Cortex of kidney (tissue), 1 donor: ENCODE measurements around the gene TMC6.
"Not testable (repeated sequence)": the region's sequence is repeated elsewhere in the genome, so short reads cannot be mapped to it uniquely, and the experiment has no call there.

Experiments used
- DNase-seq: peaks from one replicate; lab custom pipeline; 2025; lab: John Stamatoyannopoulos, UW

The TMC6 gene, protein sequence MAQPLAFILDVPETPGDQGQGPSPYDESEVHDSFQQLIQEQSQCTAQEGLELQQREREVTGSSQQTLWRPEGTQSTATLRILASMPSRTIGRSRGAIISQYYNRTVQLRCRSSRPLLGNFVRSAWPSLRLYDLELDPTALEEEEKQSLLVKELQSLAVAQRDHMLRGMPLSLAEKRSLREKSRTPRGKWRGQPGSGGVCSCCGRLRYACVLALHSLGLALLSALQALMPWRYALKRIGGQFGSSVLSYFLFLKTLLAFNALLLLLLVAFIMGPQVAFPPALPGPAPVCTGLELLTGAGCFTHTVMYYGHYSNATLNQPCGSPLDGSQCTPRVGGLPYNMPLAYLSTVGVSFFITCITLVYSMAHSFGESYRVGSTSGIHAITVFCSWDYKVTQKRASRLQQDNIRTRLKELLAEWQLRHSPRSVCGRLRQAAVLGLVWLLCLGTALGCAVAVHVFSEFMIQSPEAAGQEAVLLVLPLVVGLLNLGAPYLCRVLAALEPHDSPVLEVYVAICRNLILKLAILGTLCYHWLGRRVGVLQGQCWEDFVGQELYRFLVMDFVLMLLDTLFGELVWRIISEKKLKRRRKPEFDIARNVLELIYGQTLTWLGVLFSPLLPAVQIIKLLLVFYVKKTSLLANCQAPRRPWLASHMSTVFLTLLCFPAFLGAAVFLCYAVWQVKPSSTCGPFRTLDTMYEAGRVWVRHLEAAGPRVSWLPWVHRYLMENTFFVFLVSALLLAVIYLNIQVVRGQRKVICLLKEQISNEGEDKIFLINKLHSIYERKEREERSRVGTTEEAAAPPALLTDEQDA

GRCh38 chr17:78128551-78129350 is at the start of gene TMC6:
TSS of gene TMC6 (minus strand) at chr17:78128755. CDS start at chr17:78126832, 1,923 bp downstream.
- DNase-seq = no peak

DNA sequence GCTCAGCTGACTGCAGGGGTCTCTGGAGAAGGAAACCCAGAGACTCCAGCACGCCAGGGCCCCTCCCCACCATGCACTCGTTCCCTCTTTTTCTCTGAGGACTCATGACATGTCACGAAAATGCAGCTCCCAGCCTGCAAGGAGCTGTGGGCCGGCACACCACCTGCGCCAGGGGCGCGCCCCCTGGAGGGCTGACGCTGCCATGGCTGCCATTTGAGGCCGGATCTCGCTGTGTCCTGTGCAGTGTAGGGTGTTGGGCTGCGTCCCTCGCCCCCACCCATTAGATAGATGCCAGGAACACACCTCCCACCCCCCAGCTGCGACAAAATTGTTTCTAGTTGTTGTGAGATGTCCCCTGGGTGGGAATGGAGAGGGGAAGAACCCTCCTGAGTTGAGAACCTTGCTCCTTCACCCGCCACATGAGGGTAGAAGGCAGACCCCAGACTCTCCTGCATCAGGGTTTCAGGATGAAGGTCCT is 48.0 kb upstream of the TMC6 start:
- no peak for DNase-seq

DNA sequence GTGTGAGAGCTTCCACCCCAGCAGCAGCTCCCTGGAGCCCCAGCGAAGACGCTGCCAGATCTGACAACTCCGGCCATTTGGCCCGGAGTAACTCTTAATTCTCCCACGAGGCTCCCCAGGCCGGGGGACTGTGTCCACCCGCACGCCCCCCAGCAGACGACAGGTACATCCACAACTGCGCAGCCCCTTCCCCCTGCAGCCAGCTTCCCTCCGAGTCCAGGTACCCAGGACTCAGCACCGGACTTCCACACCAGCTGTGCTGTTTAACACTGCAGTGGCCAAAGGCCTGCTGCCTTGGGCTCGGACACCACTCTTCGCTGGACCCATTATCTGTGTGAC is 47.1 kb upstream of the TMC6 start:
- DNase-seq = no peak

- no peak for DNase-seq
Measured at GRCh38 chr17:78174870-78175642, 46.5 kb upstream of the TMC6 start.

- no peak for DNase-seq
Measured at GRCh38 chr17:78174346-78174869, 45.9 kb upstream of the TMC6 start.

GRCh38 chr17:78173097-78173715 is 44.7 kb upstream of the TMC6 start:
- no peak for DNase-seq

DNA sequence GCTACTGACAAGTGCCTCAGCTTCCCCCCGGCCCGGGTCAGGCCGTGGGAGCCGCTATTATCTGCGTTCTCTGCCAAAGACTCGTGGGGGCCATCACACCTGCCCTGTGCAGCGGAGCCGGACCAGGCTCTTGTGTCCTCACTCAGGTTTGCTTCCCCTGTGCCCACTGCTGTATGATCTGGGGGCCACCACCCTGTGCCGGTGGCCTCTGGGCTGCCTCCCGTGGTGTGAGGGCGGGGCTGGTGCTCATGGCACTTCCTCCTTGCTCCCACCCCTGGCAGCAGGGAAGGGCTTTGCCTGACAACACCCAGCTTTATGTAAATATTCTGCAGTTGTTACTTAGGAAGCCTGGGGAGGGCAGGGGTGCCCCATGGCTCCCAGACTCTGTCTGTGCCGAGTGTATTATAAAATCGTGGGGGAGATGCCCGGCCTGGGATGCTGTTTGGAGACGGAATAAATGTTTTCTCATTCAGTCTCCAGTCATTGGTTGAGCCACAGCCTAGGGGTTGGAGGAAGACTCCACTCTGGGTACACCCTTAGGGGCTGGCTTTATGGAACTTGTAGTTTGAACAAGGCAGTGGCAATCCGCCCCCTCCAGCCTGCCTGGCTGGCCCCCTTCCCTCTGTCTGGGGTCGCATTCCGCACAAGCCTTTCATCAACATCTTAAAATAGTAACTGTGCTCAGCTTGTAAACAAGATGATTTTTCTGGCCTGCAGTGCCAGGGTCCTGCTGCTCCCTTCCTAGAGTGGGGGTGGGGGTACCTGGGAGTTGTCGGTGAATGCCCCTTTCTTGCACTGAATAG is 43.9 kb upstream of the TMC6 start:
- DNase-seq = no peak

DNA sequence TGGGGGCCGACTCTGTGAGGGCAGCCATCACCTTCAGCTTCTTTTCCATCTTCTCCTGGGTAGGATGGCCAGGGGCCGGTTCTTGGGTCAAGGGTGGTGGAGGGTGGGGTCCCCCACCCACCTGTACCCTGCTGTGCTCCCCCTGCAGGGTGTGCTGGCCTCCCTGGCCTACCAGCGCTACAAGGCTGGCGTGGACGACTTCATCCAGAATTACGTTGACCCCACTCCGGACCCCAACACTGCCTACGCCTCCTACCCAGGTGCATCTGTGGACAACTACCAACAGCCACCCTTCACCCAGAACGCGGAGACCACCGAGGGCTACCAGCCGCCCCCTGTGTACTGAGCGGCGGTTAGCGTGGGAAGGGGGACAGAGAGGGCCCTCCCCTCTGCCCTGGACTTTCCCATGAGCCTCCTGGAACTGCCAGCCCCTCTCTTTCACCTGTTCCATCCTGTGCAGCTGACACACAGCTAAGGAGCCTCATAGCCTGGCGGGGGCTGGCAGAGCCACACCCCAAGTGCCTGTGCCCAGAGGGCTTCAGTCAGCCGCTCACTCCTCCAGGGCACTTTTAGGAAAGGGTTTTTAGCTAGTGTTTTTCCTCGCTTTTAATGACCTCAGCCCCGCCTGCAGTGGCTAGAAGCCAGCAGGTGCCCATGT is 43.2 kb upstream of the TMC6 start:
- DNase-seq = not testable (repeated sequence)

GRCh38 chr17:78170692-78171590 is 42.4 kb upstream of the TMC6 start:
- no peak for DNase-seq

DNA sequence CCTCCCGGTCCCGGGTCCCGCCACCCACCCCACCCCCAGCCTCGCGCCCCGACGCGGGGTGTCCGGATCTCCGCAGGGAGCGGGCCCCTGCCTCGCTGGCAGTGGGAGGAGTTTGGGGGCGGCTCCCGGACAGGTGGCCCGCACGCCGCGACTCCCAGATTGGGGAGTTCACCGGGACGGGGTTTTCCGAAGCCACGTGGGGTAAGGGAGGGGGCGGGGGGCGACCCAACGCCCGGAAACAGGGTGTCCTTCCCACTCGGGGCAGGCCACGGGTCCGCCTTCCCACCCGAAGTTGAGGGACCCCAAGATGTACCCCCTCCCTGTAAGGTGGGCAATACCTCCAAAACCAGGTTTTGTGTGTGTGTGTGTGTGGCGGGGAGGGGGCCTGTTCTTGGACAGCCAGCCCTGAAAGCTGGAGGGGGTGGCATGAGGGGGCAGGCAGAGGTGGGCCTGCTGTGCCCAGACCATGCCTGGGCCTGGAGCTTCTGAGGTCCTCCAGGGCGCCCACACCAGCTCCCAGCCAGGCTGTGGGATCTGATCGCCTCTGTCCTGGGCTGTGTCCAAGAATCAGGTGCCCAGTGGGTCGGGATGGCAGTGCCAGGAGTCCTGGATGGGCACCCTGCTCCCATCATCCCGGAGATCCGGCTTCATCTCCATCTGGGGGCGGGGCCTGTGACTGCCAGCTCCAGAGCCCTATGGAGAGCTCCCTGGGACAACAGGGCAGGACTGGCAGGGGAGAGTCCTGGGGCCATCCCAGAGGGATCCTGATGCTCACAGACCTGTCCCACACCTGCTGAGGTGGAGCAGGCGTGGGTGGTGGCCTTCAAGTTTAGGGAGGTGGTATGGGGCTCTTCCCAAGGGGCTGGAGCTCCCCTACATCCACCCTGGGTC is 40.6 kb upstream of the TMC6 start:
- no peak for DNase-seq

- no peak for DNase-seq
Measured at GRCh38 chr17:78168242-78168902, 39.8 kb upstream of the TMC6 start, which contains the start of gene SYNGR2. TSS of gene SYNGR2 (plus strand) at chr17:78168581. CDS start at chr17:78168617, 36 bp downstream.

- DNase-seq = no peak
Measured at GRCh38 chr17:78166416-78166815, 37.9 kb upstream of the TMC6 start.

DNA sequence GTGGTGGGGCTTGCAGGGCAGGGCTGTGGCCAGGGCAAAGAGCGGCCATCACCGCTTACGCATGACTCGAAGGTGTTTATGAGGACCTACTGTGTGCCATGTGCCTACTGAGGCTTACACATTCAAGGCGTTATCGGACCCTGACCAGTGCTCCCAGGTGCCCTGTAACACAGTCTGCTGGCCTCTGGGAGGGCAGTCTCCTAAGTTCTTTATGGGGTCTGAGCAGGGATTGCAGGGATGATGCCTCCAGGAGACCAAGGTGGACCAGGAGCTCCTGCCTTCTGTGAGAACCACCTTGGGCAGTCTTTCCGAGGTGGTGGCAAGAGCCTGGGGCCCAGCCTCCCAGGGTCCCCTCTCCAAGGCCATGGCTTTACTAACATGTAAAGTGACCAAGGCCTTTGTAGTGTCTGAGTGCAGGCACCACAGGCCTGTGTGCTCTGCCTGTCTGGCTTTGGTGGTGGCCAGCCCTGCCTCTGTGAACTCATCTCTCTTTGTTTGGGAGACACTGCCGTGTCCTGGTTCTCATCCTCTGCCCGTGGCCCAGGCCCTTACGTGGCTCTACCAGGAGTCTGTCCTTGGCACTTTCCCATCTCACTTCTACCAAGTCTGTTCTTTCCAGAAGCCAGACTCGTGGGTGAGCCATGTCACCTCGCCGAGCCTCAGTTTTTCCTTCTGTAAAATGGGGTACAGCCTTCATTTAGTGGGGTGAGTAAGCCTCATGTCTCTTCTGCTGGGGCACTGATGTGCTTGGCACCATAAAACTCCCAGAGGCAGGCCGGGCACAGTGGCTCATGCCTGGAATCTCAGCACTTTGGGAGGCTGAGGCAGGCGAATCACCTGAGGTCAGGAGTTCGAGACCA is 36.4 kb upstream of the TMC6 start:
- DNase-seq = no peak

DNA sequence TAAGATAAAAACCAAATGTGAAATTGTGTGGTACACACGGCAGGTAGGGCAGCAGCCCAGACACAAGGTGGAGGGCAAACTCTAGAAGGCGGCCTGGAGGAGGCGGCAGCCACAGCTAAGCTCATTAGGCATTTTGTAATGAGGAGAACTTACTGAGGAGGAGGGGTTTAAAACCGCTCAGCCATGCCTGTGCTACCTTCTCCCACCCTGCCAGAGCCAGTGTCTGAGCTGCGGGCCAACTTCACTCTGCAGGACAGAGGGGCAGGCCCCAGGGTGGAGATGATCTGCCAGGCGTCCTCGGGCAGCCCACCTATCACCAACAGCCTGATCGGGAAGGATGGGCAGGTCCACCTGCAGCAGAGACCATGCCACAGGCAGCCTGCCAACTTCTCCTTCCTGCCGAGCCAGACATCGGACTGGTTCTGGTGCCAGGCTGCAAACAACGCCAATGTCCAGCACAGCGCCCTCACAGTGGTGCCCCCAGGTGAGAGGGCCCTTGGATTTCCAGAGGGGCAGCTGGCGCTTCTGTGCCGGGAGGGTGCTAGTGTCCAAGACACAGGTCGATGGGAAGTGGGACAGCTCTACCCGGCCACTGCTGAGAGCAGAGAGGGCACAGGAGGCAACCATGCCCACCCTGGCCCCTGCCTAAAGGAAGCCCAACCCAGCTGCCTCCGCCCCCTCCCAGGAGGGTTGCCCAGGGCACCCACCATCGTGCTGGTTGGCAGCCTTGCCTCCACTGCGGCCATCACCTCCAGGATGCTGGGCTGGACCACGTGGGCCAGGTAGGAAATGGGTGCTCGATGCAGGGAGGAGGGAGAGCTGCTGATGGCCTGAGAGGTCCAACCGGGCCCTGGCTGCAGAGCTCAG is 35.6 kb upstream of the TMC6 start:
- no peak for DNase-seq
